ENCODE results near the gene IQSEC1. TPM values are rescaled to one million over a fixed set of nuclear protein-coding genes. Genes with fewer than 3 reads are reported as not detected.

IQSEC1 gene
- total and polyA plus RNA-seq, 2 donors (not counting 1 experiment from before 2014, with no cell fraction given), result 4.3 to 18.2 TPM

GRCh38 chr3:13034109-13034800 is 39.0 kb downstream of the IQSEC1 start:
- Histone ChIP-seq H3K9ac (ENCODE audit: insufficient read depth, low read length) (no peak overlapping the region), H3K36me3 (ENCODE audit: control insufficient read depth, insufficient read depth, low read length) (no peaks in the 10 kb centered on the region), H4K20me1 (ENCODE audit: control insufficient read depth, extremely low read depth, insufficient read depth, low read length) (no peaks in the 10 kb centered on the region), H3K4me2 (ENCODE audit: extremely low read depth, insufficient read depth, low read length) (no peak overlapping the region), H3K27ac (ENCODE audit: insufficient read depth, low read length) (no peak overlapping the region), H3K27me3 (ENCODE audit: control insufficient read depth, insufficient read depth, low read length) (no peaks in the 10 kb centered on the region), H3K79me2 (ENCODE audit: control insufficient read depth, insufficient read depth, low read length) (no peaks in the 10 kb centered on the region), H3K4me3 (replicated peaks in 1 of 4; ENCODE audit: control extremely low read depth in 1 of 4, insufficient read depth in 1 of 4, low read depth in 3 of 4, low read length in 4 of 4) (no peak overlapping the region), H3K9me3 (ENCODE audit: control insufficient read depth, insufficient read depth, low read depth, low read length) (no peaks in the 10 kb centered on the region), H2AFZ (ENCODE audit: low read length) (no peak overlapping the region), H3K4me1 (ENCODE audit: control insufficient read depth, extremely low read depth, insufficient read depth, low read length) (no peaks in the 10 kb centered on the region)
- DNase-seq (ENCODE audit: low read depth in 2 of 2), result no peak
- TF ChIP-seq EZH2 (IDR thresholded peaks at IDR 0.05; ENCODE audit: low read length, missing control alignments), result no peak
- TF ChIP-seq CTCF (conservative IDR thresholded peaks at IDR 0.05 in 1 of 2, IDR thresholded peaks at IDR 0.05 in 1 of 2; ENCODE audit: low read depth in 1 of 2, low read length in 2 of 2), result no peak

- Histone ChIP-seq H3K9me3 (ENCODE audit: control insufficient read depth, insufficient read depth, low read depth, low read length) (no peaks in the 10 kb centered on the region), H3K9ac (ENCODE audit: insufficient read depth, low read length) (no peak overlapping the region), H3K4me2 (ENCODE audit: extremely low read depth, insufficient read depth, low read length) (no peak overlapping the region), H3K36me3 (ENCODE audit: control insufficient read depth, insufficient read depth, low read length) (no peaks in the 10 kb centered on the region), H3K79me2 (ENCODE audit: control insufficient read depth, insufficient read depth, low read length) (no peaks in the 10 kb centered on the region), H3K4me3 (replicated peaks in 1 of 4; ENCODE audit: control extremely low read depth in 1 of 4, insufficient read depth in 1 of 4, low read depth in 3 of 4, low read length in 4 of 4) (no peak overlapping the region), H3K4me1 (ENCODE audit: control insufficient read depth, extremely low read depth, insufficient read depth, low read length) (no peaks in the 10 kb centered on the region), H3K27ac (ENCODE audit: insufficient read depth, low read length) (no peak overlapping the region), H4K20me1 (ENCODE audit: control insufficient read depth, extremely low read depth, insufficient read depth, low read length) (no peaks in the 10 kb centered on the region), H3K27me3 (ENCODE audit: control insufficient read depth, insufficient read depth, low read length) (no peaks in the 10 kb centered on the region), H2AFZ (ENCODE audit: low read length) (no peak overlapping the region)
- DNase-seq (ENCODE audit: low read depth in 2 of 2), result no peak
- no peak for TF ChIP-seq EZH2 (IDR thresholded peaks at IDR 0.05; ENCODE audit: low read length, missing control alignments)
- TF ChIP-seq CTCF (conservative IDR thresholded peaks at IDR 0.05 in 1 of 2, IDR thresholded peaks at IDR 0.05 in 1 of 2; ENCODE audit: low read depth in 1 of 2, low read length in 2 of 2), result no peak
These were observed 41.0 kb downstream of the IQSEC1 start for GRCh38 chr3:13032206-13032605.

GRCh38 chr3:13031621-13032020 is 41.6 kb downstream of the IQSEC1 start:
- H3K9ac ChIP-seq (ENCODE audit: insufficient read depth, low read length), result no peak overlapping the region
- no peaks in the 10 kb centered on the region for H4K20me1 ChIP-seq (ENCODE audit: control insufficient read depth, extremely low read depth, insufficient read depth, low read length)
- no peaks in the 10 kb centered on the region for H3K79me2 ChIP-seq (ENCODE audit: control insufficient read depth, insufficient read depth, low read length)
- no peaks in the 10 kb centered on the region for H3K9me3 ChIP-seq (ENCODE audit: control insufficient read depth, insufficient read depth, low read depth, low read length)
- H2AFZ ChIP-seq (ENCODE audit: low read length), result no peak overlapping the region
- no peak overlapping the region for H3K27ac ChIP-seq (ENCODE audit: insufficient read depth, low read length)
- H3K4me1 ChIP-seq (ENCODE audit: control insufficient read depth, extremely low read depth, insufficient read depth, low read length), result no peaks in the 10 kb centered on the region
- H3K4me2 ChIP-seq (ENCODE audit: extremely low read depth, insufficient read depth, low read length), result no peak overlapping the region
- no peaks in the 10 kb centered on the region for H3K27me3 ChIP-seq (ENCODE audit: control insufficient read depth, insufficient read depth, low read length)
- DNase-seq (ENCODE audit: low read depth in 2 of 2), result no peak
- no peaks in the 10 kb centered on the region for H3K36me3 ChIP-seq (ENCODE audit: control insufficient read depth, insufficient read depth, low read length)
- TF ChIP-seq EZH2 (IDR thresholded peaks at IDR 0.05; ENCODE audit: low read length, missing control alignments) (no peak), CTCF (conservative IDR thresholded peaks at IDR 0.05 in 1 of 2, IDR thresholded peaks at IDR 0.05 in 1 of 2; ENCODE audit: low read depth in 1 of 2, low read length in 2 of 2) (no peak)
- no peak overlapping the region for H3K4me3 ChIP-seq (replicated peaks in 1 of 4; ENCODE audit: control extremely low read depth in 1 of 4, insufficient read depth in 1 of 4, low read depth in 3 of 4, low read length in 4 of 4)
